CD4-positive, alpha-beta T cell treated with Interleukin-4 for 4 hours (primary cell): ENCODE data around the gene KIF2A.
A peak's percentile ranks its signal among the peaks of the same experiment; 100 is the strongest.

Source experiments
- DNase-seq: peaks from one replicate; pipeline ENCODE4 v3.0.0-alpha.2; 2020

Gene KIF2A

GRCh38 chr5:62330302-62330701 is 24.3 kb downstream of the KIF2A start:
- DNase-seq = no peak

- DNase-seq = no peak
Observed at GRCh38 chr5:62331921-62332320, 25.9 kb downstream of the KIF2A start.

- DNase-seq = no peak
Observed at GRCh38 chr5:62333250-62333794, 27.3 kb downstream of the KIF2A start.

- DNase-seq = no peak
Observed at GRCh38 chr5:62334082-62334481, 28.1 kb downstream of the KIF2A start.

GRCh38 chr5:62340392-62340791 is 34.4 kb downstream of the KIF2A start:
- no peak for DNase-seq

- DNase-seq = no peak
Observed at GRCh38 chr5:62340979-62341378, 35.0 kb downstream of the KIF2A start.

- DNase-seq = peak; percentile 33
Observed at GRCh38 chr5:62341783-62342475, 35.9 kb downstream of the KIF2A start.

DNA sequence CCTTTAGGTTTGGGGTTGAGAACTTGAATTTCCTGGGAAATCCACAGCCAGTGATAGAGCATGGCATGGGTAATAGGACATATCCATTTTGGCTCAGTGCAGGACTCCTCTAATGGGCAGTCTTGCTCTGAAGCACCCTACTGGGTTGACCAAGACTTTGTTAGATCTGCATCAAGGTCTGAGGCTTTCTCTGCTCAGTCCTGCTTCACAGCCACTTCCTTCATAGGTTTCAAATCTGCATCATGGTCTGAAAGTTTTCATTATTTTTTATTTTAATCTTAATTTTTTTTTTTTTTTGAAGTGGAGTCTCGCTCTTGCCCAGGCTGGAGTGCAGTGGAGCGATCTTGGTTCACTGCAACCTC is 36.5 kb downstream of the KIF2A start:
- no peak for DNase-seq

GRCh38 chr5:62343428-62343827 is 37.4 kb downstream of the KIF2A start:
- DNase-seq = no peak

GRCh38 chr5:62346748-62347147 is 40.7 kb downstream of the KIF2A start:
- DNase-seq = no peak

DNA sequence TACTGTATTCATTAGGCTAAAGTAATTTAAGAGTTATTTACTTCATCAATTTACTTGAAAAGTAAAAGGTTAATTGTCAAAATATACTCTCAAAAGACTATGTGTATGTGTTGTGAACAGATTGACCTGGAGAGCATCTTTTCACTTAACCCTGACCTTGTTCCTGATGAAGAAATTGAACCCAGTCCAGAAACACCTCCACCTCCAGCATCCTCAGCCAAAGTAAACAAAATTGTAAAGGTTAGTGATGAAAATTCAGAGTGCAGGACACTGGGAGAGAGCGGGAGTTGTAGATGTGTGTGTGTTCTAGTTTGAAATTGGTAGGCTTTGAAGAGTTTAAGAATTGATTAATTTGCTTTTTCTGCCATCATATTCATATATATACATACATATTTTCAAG is 41.9 kb downstream of the KIF2A start:
- no peak for DNase-seq

GRCh38 chr5:62348723-62349481 is 42.9 kb downstream of the KIF2A start:
- DNase-seq = no peak

GRCh38 chr5:62354028-62354874 is 48.2 kb downstream of the KIF2A start:
- DNase-seq = peak; percentile 64

DNA sequence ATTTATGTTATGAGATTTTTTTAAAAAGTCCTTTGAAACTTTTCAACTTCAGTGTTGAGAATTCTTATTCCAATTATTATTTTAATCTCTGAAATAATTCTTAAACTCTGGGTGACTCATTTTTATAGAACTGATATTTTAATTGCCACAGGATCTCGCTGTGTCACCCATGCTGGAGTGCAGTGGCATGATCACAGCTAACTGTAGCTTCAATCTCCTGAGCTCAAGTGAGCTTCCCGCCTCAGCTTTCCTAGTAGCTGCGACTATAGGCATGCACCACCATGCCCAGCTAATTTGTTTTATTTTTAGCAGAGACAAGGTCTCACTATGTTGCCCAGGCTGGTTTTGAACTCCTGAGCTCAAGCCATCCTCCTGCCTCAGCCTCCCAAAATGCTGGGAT is 56.7 kb downstream of the KIF2A start:
- DNase-seq = no peak

DNA sequence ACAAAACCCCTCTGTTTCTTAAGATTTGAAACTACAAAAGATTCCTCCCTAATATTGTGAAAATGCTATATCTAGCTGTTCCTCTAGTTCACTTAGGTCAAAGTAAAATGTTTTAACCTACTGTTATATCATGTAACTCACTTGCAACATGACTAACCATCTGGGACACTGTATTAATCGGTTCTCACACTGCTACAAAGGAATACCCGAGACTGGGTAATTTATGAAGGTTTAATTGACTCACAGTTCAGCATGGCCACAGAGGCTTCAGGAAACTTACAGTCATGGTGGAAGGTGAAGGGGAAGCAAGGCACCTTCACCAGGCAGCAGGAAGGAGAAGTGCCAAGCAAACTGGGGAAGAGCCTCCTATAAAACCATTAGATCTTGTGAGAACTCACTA is 63.0 kb downstream of the KIF2A start:
- DNase-seq = no peak

DNA sequence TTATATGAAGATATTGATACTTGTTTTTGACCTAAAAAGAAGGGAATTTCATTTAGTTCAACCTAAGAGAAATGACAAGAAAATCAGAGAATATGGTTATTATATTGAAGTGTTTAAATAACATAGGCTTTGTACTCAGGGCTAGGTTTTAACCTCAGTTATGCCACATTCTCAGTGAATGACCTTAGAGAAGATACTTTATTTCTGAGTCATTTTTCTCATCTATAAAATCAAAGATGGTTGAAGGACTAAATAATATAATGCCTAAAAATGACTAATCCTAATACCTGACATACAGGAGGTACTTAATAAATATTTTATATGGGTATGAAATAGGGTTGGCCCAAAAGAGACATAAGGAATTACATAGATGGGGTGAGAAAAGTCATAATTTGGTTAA is 65.4 kb downstream of the KIF2A start:
- no peak for DNase-seq

- no peak for DNase-seq
Observed at GRCh38 chr5:62372600-62372999, 66.6 kb downstream of the KIF2A start.

DNA sequence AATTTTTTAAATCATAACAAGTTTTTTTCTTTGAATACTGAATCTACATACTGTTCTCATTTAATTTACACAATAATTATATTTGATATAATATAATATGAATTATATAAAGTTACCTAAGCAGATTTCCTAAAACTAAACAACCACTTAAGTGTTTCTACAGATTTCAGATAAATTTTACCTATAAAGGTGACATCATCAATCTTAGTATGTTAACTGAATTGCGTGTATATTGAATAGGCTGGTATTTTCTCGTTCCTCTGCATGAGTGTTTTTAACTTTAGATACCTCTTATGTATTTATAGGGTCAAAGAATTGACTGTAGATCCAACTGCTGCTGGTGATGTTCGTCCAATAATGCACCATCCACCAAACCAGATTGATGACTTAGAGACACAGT is 67.4 kb downstream of the KIF2A start:
- DNase-seq = no peak

GRCh38 chr5:62374090-62374489 is 68.1 kb downstream of the KIF2A start:
- no peak for DNase-seq

GRCh38 chr5:62375627-62376026 is 69.6 kb downstream of the KIF2A start:
- DNase-seq = no peak

DNA sequence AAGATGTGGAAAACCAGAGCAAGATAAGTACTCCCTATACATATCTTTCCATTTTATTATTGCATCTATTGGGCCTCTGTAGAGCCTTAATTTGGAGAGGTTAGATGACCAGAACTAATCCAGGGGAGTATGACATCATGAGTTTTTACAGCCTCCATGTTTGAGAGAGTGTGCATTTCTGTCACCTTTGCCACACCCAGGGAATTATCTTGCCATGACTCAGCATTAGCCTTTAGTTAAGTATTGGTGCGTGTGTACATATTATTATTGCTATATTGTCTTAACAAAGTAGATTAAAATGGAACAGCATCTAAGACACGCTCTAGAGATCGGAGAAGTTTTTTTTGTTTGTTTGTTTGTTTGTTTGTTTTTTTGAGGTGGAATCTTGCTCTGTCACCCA is 70.1 kb downstream of the KIF2A start:
- no peak for DNase-seq

DNA sequence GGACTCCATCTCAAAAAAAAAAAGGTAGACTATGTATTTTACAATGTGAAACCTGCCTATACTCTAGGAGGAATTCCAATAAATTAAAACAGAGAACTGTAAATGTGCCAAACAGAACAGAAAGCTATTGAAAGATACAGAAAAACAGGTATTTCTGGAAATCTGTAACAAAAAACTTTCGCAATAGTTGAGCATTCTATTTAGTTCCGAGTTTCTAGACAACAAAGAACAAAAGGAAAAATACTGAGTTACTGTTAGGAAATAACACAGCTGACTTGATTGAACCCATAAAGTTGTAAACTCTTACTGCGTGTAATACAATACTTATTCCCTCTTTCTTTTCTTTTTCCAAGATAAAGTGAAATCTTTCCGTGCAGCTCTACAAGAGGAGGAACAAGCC is 79.1 kb downstream of the KIF2A start:
- DNase-seq = no peak

- DNase-seq = no peak
Observed at GRCh38 chr5:62385816-62386400, 79.9 kb downstream of the KIF2A start.
